T47D (cell line): ENCODE data around the gene CCDC85C.
A peak's percentile ranks its signal among the peaks of the same experiment; 100 is the strongest.
"Not testable (repeated sequence)": the region's sequence is repeated elsewhere in the genome, so short reads cannot be mapped to it uniquely, and the experiment has no call there.

ENCODE experiments used
- DNase-seq, 2 experiments: peaks; one replicate each; pipeline versions ENCODE4 v3.0.0 to v3.0.0-alpha.2; 2011 to 2012; ENCODE audit warnings: low read depth in 1 of 2, low spot score in 1 of 2
- JUND ChIP-seq: IDR thresholded peaks from 2 replicates; pipeline ENCODE4 v1.6.1; 2012; ENCODE audit warnings: low read depth
- in situ Hi-C: cut with HindIII; loops from 2 replicates; pipeline ENCODE4 v1.10.0; 2016; ENCODE audit warnings: low sequenced_read_pairs, low pct_unique_long_range_greater_than_20kb

Gene CCDC85C

GRCh38 chr14:99643343-99643742 is 39.3 kb upstream of the CCDC85C start:
- in situ Hi-C loops = no loop called here
- no peak for DNase-seq
- no peak for TF ChIP-seq JUND

GRCh38 chr14:99642771-99643170 is 38.8 kb upstream of the CCDC85C start:
- DNase-seq, in situ Hi-C loops: not testable (repeated sequence)

- in situ Hi-C loops = no loop called here
- no peak for TF ChIP-seq JUND
- no peak for DNase-seq
Observed at GRCh38 chr14:99637624-99638023, 33.6 kb upstream of the CCDC85C start.

GRCh38 chr14:99636487-99636886 is 32.5 kb upstream of the CCDC85C start:
- TF ChIP-seq JUND = no peak
- DNase-seq = no peak
- in situ Hi-C loops = no loop called here

- in situ Hi-C loops = no loop called here
- no peak for TF ChIP-seq JUND
- no peak for DNase-seq
Observed at GRCh38 chr14:99635116-99635515, 31.1 kb upstream of the CCDC85C start.

- no peak for TF ChIP-seq JUND
- in situ Hi-C loops = no loop called here
- no peak for DNase-seq
Observed at GRCh38 chr14:99634443-99634842, 30.4 kb upstream of the CCDC85C start.

- no peak for TF ChIP-seq JUND
- in situ Hi-C loops = no loop called here
- no peak for DNase-seq
Observed at GRCh38 chr14:99633918-99634317, 29.9 kb upstream of the CCDC85C start.

- no peak for DNase-seq
Observed at GRCh38 chr14:99633141-99633540, 29.1 kb upstream of the CCDC85C start.

GRCh38 chr14:99632410-99633035 is 28.5 kb upstream of the CCDC85C start:
- DNase-seq = no peak
- TF ChIP-seq JUND = no peak
- in situ Hi-C loops = no loop called here

More at GRCh38 chr14:99633141-99633540, 29.1 kb upstream of the CCDC85C start:
- TF ChIP-seq JUND = no peak
- in situ Hi-C loops = no loop called here

- in situ Hi-C loops = no loop called here
- no peak for DNase-seq
- no peak for TF ChIP-seq JUND
Observed at GRCh38 chr14:99630202-99630601, 26.2 kb upstream of the CCDC85C start.

GRCh38 chr14:99628887-99629618 is 25.0 kb upstream of the CCDC85C start:
- no peak for TF ChIP-seq JUND
- in situ Hi-C loops = no loop called here
- DNase-seq = peak; percentile 83 to 95

GRCh38 chr14:99627510-99628381 is 23.7 kb upstream of the CCDC85C start:
- TF ChIP-seq JUND = no peak
- DNase-seq = no peak
- in situ Hi-C loops = no loop called here

- TF ChIP-seq JUND = no peak
- in situ Hi-C loops = no loop called here
- DNase-seq = no peak
Observed at GRCh38 chr14:99627100-99627499, 23.1 kb upstream of the CCDC85C start.
